ENCODE measurements around the gene IGSF21.

IGSF21 gene

GRCh38 chr1:18141661-18142060 lies 34.1 kb downstream of the IGSF21 start:
- TF ChIP-seq EZH2 (IDR thresholded peaks at IDR 0.05; ENCODE audit: borderline replicate concordance, low read length) (no peak), CTCF (IDR thresholded peaks at IDR 0.05; ENCODE audit: low read length) (no peak)
- H2AFZ ChIP-seq (ENCODE audit: low read length), result no peak overlapping the region
- no peak overlapping the region for H3K9ac ChIP-seq (ENCODE audit: low read length)

GRCh38 chr1:18142471-18142870 lies 34.9 kb downstream of the IGSF21 start:
- H3K27ac ChIP-seq (ENCODE audit: low read depth, low read length, poor library complexity, severe bottlenecking), result no peak overlapping the region
- H3F3A ChIP-seq (ENCODE audit: insufficient read depth, low read length), result no peaks in the 10 kb centered on the region
- no peaks in the 10 kb centered on the region for H3K4me1 ChIP-seq (ENCODE audit: insufficient read depth, low read length, severe bottlenecking)
- no peaks in the 10 kb centered on the region for H3K9me2 ChIP-seq (ENCODE audit: low read depth, low read length)
- no peak overlapping the region for H3K4me3 ChIP-seq (ENCODE audit: low read depth, low read length, poor library complexity, severe bottlenecking)
- TF ChIP-seq EZH2 (IDR thresholded peaks at IDR 0.05; ENCODE audit: borderline replicate concordance, low read length), result no peak
- TF ChIP-seq CTCF (IDR thresholded peaks at IDR 0.05; ENCODE audit: low read length), result no peak
- no peaks in the 10 kb centered on the region for H3K79me2 ChIP-seq (ENCODE audit: insufficient read depth, low read length)
- H3K36me3 ChIP-seq (ENCODE audit: insufficient read depth, low read length), result no peaks in the 10 kb centered on the region
- H3K4me2 ChIP-seq (ENCODE audit: low read length), result no peak overlapping the region
- H4K20me1 ChIP-seq (ENCODE audit: insufficient read depth, low read length), result no peaks in the 10 kb centered on the region
- no peaks in the 10 kb centered on the region for H3K27me3 ChIP-seq (ENCODE audit: insufficient read depth, low read length)
- H3K9ac ChIP-seq (ENCODE audit: low read length), result no peak overlapping the region
- H3K9me3 ChIP-seq (ENCODE audit: low read length), result no peaks in the 10 kb centered on the region
- H2AFZ ChIP-seq (ENCODE audit: low read length), result no peak overlapping the region

More at GRCh38 chr1:18141661-18142060, 34.1 kb downstream of the IGSF21 start:
- no peak overlapping the region for H3K27ac ChIP-seq (ENCODE audit: low read depth, low read length, poor library complexity, severe bottlenecking)
- H3K4me1 ChIP-seq (ENCODE audit: insufficient read depth, low read length, severe bottlenecking), result no peaks in the 10 kb centered on the region
- no peaks in the 10 kb centered on the region for H3K9me3 ChIP-seq (ENCODE audit: low read length)
- no peaks in the 10 kb centered on the region for H3K79me2 ChIP-seq (ENCODE audit: insufficient read depth, low read length)
- H3K36me3 ChIP-seq (ENCODE audit: insufficient read depth, low read length), result no peaks in the 10 kb centered on the region
- H3K4me2 ChIP-seq (ENCODE audit: low read length), result no peak overlapping the region
- no peaks in the 10 kb centered on the region for H3K27me3 ChIP-seq (ENCODE audit: insufficient read depth, low read length)
- H4K20me1 ChIP-seq (ENCODE audit: insufficient read depth, low read length), result no peaks in the 10 kb centered on the region
- H3F3A ChIP-seq (ENCODE audit: insufficient read depth, low read length), result no peaks in the 10 kb centered on the region
- H3K4me3 ChIP-seq (ENCODE audit: low read depth, low read length, poor library complexity, severe bottlenecking), result no peak overlapping the region
- no peaks in the 10 kb centered on the region for H3K9me2 ChIP-seq (ENCODE audit: low read depth, low read length)

DNA sequence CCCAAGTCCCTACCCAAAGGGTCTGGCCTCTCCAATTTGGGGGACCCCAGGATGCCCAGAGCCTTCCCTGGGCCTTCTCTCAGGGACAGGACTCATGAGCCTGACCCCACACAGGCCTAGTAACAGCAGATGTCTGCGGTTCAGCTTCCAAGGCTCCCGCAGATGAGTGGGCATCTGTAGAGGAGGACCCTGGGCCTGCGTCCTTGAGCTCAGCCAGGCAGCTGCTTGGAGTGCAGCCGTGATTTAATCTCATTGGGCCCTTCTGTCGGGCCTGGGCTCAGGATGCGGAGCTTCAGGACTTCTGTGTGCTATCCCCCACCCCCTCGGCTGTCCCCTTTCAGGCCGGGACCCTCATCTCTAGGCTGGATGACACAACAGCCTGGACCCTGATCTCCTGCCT lies 35.4 kb downstream of the IGSF21 start:
- Histone ChIP-seq H3K4me3 (ENCODE audit: low read depth, low read length, poor library complexity, severe bottlenecking) (no peak overlapping the region), H3K4me2 (ENCODE audit: low read length) (no peak overlapping the region), H3K27ac (ENCODE audit: low read depth, low read length, poor library complexity, severe bottlenecking) (no peak overlapping the region), H3K27me3 (ENCODE audit: insufficient read depth, low read length) (no peaks in the 10 kb centered on the region), H3K9ac (ENCODE audit: low read length) (no peak overlapping the region), H3K36me3 (ENCODE audit: insufficient read depth, low read length) (no peaks in the 10 kb centered on the region), H4K20me1 (ENCODE audit: insufficient read depth, low read length) (no peaks in the 10 kb centered on the region), H3K4me1 (ENCODE audit: insufficient read depth, low read length, severe bottlenecking) (no peaks in the 10 kb centered on the region), H3K79me2 (ENCODE audit: insufficient read depth, low read length) (no peaks in the 10 kb centered on the region), H2AFZ (ENCODE audit: low read length) (no peak overlapping the region), H3K9me3 (ENCODE audit: low read length) (no peaks in the 10 kb centered on the region), H3K9me2 (ENCODE audit: low read depth, low read length) (no peaks in the 10 kb centered on the region), H3F3A (ENCODE audit: insufficient read depth, low read length) (no peaks in the 10 kb centered on the region)
- TF ChIP-seq EZH2 (IDR thresholded peaks at IDR 0.05; ENCODE audit: borderline replicate concordance, low read length) (no peak), CTCF (IDR thresholded peaks at IDR 0.05; ENCODE audit: low read length) (no peak)

Data from OCI-LY1 (cell line).